IPS-NIHi11 (cell line): ENCODE results near the gene MAPK7.
A peak's percentile ranks its signal among the peaks of the same experiment; 100 is the strongest.

Source experiments
- DNase-seq: peaks from one replicate; pipeline ENCODE4 v3.0.0; 2012; ENCODE audit warnings: mixed read lengths, low spot score

The MAPK7 gene

GRCh38 chr17:19381361-19381740, 3.1 kb downstream of the MAPK7 start:
- no peak for DNase-seq

- no peak for DNase-seq
These were observed 3.6 kb downstream of the MAPK7 start for GRCh38 chr17:19381741-19382444.

GRCh38 chr17:19382531-19383444, 4.5 kb downstream of the MAPK7 start:
- DNase-seq, result no peak

- DNase-seq, result no peak
These were observed 5.6 kb downstream of the MAPK7 start for GRCh38 chr17:19383681-19384470.

GRCh38 chr17:19384723-19385391, 6.6 kb downstream of the MAPK7 start:
- no peak for DNase-seq

- no peak for DNase-seq
These were observed 7.3 kb downstream of the MAPK7 start for GRCh38 chr17:19385521-19385983.

- DNase-seq, result no peak
These were observed 8.0 kb downstream of the MAPK7 start for GRCh38 chr17:19386051-19386929.

- peak; percentile 72 for DNase-seq
These were observed 8.9 kb downstream of the MAPK7 start, which contains the start of gene MFAP4 for GRCh38 chr17:19386974-19387920. TSS of gene MFAP4 (minus strand) at chr17:19387190. CDS start at chr17:19387155, 35 bp downstream.

GRCh38 chr17:19387921-19388521, 9.7 kb downstream of the MAPK7 start:
- no peak for DNase-seq

- no peak for DNase-seq
These were observed 10.8 kb downstream of the MAPK7 start for GRCh38 chr17:19388791-19389785.

- no peak for DNase-seq
These were observed 12.7 kb downstream of the MAPK7 start for GRCh38 chr17:19390951-19391350.

GRCh38 chr17:19391432-19391831, 13.1 kb downstream of the MAPK7 start:
- no peak for DNase-seq

GRCh38 chr17:19392303-19392702, 14.0 kb downstream of the MAPK7 start:
- DNase-seq, result no peak

- no peak for DNase-seq
These were observed 19.3 kb downstream of the MAPK7 start for GRCh38 chr17:19397556-19398041.

- no peak for DNase-seq
These were observed 20.2 kb downstream of the MAPK7 start for GRCh38 chr17:19398301-19399181.

GRCh38 chr17:19399750-19400450, 21.6 kb downstream of the MAPK7 start:
- no peak for DNase-seq
